Anterior cingulate cortex (tissue), 58 donors: ENCODE measurements around the gene AK8.

Experiments used
- DNase-seq, 58 donors: peaks; one replicate each; lab custom pipeline; 2025; lab: John Stamatoyannopoulos, UW

The AK8 gene

DNA sequence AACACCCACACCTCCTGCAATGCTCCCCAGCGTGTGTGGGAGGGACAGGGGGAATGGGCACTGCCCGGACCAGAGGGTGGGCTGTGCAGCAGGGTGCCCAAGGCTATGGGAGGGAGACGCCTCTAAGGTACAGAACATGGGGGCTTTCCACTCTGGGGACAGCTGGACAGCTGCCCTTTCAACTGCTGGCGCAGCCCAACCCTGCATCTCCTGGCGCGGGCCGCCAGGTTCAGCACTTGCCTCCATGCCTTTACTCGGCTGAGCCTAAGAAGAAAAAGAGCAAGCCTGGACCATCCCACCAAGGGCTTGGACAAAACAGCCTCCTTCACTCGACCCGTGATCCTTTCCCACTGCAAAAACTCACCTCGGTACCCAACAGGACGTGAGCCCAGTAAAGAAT lies 15.0 kb downstream of the AK8 start:
- DNase-seq = no peak

DNA sequence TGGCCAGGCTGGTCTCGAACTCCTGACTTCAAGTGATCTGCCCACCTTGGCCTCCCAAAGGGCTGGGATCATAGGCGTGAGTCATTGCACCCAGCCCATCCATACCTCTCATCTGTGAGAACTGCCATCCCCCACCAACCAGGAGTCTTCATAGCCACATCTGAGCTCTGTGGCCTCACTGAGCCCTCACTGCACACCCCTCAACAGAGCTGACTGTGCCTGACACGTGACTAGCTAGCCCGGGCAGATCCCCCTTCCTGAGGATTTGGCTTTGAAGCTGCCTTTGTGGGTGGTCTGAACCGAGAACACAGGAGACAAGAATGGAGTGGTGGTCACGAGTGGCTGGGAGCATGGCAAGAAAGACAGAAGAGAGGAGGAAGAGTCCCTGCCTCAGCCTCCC lies 15.6 kb downstream of the AK8 start:
- DNase-seq = no peak

DNA sequence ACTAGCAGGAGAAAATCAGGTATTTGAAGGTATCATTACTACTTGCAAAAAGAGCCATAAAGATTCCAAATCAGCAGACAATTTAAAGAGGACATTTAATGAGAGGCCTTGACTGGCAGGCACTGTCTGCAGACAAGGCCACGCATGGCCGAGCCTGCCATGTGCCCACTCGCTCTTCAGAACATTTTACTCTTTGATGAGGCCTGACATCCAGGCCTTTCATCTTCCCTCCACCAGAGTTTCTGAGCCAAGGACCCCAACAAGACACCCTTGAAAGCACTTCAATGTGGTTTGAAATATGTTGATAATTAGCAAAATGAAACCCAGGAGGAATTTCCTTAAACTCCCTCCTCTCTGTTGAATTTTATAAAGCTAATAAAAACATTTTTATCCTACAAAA lies 16.4 kb downstream of the AK8 start:
- no peak for DNase-seq

DNA sequence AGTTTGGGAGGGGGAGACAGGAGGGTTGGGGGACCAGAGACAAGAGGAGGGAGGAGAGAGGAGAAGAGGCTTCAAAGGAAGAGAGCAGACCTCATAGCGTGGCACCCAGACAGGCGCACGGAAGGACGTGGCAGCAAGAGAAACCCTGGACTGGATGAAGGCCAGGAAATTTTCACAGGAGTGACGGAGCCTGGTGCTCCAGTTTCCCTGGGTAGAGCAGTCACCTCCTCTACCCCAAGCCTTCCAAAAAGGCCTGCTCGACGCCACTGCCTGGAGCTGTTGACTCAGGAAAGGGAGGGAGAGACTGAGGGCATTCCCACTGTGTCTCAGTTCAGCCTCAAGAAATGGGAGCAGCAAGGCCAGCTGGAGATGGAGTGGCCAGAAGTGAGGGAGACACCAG lies 19.3 kb downstream of the AK8 start:
- no peak for DNase-seq

DNA sequence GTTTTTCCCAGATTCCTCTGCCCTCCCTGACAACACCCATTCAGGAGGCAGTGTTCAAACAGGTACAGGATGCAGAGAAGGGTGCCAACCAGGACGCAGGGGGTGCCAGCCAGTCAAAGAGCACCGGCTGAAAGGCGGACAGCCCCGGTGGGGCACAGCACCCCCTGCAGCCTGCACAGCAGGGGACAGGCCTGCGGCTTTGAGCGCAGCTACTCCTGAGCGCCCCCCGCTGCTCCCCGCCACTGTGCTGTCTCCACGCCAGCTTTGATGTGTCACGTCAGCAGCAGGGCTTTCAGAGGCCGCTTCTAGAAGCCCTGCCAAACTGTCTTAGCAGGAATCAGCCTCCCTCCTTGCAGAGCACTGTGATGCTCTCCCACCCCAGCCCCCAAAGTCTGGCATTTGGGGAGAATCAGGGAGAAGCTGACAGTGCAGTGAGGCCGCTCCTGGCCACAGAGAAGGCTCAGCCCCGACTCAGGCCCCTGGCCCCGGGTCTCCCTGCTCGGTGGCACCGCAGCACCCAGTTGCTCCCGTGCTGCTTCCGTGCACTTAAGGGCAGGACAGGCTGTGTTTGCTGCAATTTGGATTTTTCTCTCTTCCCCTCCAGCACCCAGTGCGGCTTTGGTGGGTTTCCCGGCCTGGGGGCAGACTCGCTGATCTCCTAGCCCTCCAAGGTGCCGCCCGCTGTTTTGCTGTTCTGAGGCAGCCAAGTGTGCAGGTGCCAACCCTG lies 20.3 kb downstream of the AK8 start:
- DNase-seq = no peak

DNA sequence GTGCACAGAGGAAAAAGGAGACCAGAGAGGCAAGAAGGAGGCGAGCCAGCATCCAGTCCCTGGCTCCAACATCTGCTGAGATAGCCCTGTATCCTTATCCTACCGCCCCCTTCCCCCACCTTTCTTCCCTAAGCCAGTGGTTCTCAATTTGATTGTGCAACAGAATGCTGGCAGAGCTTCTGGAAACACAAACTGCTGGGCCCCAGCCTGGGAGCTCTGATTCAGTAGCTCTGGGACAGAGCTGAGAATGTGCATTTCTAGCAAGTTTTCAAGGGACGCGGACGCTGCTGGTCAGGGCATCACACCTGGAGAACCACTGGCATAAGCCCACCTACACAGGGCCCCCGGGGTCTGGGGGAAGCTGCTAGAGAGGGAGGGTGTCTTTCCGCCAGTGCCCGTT lies 21.1 kb downstream of the AK8 start:
- DNase-seq = peak in 1 of 58 donors; percentile 16

DNA sequence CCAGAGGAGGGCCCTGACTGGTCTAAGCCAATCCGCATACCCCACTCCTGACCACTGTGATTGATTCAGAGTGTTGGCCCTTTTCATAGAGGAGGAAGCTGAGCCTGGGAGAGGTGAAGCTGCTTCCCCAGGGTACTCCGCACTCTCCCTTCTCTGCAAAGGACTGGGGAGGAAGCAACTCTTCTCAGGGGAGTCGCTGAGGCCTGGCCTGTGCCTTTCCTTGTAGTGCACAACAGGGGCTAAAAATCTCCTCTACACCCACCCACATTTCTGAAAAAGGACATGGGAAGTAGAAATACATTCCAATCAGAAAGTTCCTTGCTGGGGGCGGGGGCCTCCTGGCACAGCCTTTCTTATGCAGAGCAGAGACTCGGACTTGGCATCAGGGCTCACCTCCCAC lies 22.2 kb downstream of the AK8 start:
- DNase-seq = no peak

DNA sequence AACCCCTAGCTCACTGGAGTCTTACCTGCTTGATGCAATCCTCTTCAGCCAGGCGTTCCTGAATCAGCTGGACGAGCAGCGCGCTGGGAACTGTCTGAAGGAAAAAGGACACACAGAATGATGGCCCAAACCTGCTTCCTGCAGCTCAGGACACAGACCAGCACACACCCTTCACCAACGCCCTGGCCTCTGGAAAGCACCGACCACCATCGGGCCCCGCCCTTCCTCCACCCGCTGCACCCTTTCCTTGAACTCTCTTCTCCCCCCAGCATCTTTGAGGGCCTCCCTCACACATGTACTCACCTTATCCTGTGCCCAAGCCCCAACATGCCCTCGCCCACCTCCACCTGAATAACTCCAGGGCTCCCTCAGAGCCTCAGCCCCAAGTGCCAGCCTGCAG lies 23.3 kb downstream of the AK8 start:
- no peak for DNase-seq

DNA sequence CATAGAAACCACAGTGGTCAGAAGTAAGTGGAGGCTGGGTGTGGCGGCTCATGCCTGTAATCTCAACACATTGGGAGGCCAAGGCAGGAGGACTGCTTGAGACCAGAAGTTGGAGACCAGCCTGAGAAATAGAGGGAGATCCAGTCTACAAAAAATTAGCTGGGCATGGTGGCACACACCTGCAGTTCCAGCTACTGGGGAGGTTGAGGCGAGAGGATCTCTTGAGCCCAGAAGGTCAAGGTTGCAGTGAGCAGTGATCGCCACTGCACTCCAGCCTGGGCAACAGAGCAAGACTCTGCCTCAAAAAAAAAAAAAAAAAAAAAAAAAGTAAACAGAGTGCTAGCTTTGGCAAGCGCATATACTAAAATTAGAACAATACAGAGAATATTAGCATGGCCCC lies 24.6 kb downstream of the AK8 start:
- no peak for DNase-seq

DNA sequence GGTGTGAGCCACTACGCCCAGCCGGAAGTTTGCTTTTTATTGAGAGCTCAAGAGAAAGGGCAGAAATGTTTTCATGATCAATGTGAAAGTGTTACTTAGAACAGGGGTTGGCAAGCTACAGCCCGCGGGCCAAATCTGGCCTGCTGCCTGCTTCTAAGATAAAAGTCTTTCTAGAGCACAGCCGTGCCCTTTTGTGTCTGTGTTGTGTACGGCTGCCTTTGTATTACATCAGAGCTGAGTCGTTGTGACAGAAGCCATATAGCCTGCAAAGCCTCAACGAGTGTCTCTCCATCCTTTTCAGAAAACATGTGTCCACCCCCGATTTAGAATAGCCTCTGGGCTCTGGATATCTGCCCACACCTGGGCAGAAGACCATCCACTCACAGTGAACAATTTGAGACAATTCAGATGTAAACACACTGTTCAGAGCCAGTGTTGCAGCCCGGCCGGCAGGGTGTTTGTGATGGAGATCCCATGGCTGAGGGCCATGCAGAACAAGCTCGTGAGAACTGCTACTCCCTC lies 28.8 kb downstream of the AK8 start:
- peak in 10 of 58 donors; percentile 2 to 69 (median 19) for DNase-seq

DNA sequence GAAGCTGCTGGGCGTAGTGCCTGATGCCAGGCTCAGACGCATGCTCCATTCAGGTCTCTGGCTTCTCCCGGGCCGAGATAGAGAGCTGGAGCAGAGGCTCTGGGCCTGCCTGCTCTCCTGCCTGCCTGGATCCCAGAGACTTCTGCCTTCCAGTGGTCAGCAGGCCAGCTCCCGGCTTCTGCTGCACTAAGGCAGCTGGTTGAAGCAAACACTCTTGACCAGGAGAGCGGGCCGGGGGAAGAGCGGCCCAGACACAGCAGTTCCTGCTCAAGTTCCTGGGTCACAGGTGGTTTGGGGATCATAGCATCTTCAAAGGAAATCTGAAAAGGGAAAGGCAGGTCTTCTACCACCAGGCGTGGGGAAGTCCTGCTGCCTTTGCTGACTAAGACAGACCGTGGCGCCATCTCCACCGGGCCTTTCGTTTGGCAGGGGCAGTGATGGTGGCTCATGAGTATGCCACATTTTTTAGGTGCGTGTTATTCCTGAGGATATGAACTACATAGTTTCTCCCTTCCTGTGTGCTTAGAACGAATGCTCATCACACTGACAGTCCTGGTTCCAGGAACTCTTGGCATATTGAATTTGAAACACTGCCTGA lies 31.1 kb downstream of the AK8 start:
- no peak for DNase-seq

DNA sequence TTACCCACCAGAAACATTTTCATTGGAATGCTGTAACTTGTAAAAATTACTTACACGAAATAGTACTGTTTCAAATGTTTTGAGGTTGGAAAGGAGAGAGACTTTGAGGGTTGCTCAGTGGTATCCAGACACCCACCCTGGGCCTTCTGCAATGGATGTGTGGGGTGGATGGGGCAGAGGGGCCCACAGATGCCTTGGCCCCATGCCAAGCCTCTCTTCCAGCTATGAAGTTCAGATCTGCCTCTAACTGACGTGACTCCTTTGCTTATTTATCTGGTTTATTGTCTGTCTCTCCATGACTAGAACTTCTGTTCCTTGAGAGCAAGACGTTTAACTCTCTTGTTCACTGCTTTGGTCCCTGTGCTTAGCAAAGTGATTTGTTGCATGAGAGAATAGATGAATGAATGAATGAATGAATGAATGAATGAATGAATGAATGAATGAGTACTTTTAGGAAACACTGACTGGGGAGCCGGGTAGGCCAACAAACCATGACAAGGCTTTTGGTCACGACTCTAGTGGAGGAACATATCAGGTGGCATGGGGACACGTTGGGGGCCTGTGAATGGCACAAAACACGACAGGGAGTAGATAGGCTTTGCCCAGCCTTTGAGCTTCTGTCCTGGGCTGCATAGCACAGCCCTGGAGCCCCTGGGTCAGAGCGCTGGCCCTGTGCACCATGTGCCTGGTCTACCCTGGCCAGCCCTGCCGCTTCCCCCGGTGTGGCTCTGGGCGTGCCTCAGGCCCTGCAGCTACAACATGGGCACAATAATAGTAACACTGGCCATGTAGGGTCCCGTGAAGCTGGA lies 31.8 kb downstream of the AK8 start:
- DNase-seq = peak in 1 of 58 donors; percentile 12

DNA sequence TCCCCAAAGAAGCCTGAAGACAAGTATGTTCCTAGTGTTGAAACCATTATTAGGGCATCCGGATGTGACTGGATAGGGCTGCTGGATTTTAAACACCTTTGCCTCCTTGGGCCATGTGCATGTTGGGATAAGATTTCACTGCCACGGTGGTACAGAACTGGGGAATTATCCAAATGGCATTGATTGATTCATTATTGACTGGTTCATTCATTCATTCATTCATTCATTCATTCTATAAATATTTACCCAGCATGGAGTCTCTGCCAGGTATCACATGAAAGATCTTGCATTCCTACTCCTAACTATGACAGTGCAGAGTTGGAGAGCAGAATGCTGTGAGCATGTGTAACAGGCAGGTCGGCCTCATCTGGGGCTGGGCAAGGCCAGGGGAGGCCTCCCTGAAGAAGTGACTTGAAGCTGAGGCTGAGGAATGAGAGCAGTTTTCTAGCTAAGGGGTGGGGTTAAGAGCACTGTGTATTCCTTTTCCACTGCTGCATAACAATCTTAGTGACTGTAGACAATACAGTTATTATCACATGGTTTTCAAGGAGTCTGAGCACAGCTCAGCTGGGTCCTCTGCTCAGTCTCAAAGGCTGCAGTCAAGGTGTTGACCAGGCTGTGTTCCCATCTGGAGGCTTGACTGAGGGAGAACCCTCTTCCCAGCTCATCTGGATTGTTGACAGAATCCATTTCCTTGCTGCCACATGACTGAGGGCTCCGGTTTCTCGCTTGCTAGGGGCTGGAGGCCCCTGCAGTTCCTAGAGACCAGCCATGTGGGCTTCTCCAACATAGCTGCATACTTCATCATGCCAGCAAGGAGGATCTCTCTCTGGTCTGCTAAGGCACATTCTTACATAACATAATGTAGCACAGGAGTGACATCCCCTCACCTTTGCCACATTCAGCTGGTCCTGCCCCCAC lies 35.7 kb downstream of the AK8 start:
- DNase-seq = no peak

DNA sequence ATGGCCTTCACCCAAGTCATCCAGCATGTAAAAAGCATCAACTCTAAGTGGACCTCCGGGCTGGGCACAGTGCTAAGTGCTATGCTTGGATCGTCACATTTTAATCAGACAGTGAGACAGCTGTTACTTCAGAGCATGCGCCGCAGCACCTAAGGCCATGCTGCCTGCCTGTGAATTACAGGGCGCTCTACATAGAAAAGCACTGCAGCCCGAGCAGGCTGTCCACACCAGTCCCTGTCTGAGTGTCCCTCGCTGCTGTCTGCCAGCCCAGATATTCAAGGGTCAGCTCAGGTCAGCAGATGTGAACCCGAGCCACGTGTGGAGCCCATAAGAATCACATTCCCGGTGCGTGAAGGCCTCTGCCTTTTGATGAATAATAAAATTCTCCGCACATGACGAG lies 37.1 kb downstream of the AK8 start:
- no peak for DNase-seq

DNA sequence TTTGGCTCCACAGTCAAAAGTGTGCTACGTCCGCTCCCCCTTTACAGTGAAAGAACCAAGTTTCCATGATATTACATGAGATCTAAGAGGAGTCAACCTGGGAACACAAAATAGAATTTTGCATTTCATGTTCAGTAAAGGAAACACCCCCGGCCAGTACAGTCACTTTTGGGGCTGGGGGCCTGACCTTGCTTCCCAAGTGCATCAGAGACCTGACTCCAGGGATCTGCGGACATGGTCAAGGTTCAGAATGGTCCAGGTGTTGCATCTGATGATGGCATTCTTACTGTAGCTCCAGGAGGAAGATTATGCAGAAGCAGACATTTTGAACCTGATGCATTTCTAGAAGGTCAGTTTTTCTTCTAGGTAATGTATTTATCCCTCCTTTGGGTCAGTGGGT lies 39.8 kb downstream of the AK8 start:
- DNase-seq = no peak

DNA sequence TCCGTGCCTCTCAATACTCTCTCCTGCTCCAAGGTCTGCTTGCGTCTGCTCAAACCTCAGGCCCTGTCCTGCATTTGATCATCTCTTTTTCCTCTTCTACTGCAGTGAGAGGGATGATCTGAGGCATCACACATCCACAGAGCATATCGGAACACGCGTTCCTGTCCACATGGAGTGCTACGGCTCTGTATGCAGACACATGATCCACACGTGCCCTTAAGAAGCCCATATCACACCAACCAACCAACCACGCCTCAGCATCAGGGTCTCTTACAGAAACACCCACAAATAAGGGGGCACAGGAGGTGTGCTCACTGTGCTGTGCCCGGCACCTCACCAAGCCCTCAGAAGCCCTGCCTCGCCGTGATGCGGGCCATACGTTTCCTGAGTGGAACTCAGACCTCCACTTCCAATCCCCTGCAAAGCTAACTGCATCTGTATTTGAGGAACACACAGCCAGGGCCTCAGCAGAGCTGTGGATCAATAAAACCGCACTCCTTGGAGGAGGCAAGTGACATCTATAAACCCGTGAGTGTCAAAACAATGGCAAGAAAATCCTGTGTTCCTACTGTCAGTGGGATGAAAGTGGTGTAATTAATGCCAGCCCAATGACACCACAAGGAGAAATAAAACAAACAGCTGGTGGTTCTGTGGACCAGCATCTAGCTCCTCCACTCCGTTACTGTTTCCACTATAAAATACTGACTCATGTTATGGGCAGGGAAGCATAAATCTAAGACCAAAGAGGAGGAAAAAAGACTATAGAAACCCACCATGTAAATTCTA lies 40.4 kb downstream of the AK8 start:
- DNase-seq = no peak

DNA sequence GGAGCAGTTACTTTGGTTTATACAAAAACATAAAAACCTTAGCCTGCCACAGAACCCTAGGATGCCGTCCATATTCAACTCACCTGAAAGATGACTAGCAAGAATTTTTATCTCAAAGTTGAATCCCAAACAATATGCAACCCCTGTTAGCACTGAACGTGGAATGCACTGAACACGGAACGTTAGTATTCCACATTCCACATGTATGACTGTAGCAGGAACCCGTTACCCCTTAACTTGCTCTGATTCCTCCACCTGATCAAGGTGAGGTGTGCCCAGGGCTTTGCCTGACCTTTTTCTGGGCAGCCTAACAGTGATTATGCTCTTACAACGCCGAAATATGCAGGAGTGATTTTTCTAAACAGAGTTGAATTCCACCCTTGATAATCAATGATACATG lies 43.7 kb downstream of the AK8 start:
- DNase-seq = no peak

DNA sequence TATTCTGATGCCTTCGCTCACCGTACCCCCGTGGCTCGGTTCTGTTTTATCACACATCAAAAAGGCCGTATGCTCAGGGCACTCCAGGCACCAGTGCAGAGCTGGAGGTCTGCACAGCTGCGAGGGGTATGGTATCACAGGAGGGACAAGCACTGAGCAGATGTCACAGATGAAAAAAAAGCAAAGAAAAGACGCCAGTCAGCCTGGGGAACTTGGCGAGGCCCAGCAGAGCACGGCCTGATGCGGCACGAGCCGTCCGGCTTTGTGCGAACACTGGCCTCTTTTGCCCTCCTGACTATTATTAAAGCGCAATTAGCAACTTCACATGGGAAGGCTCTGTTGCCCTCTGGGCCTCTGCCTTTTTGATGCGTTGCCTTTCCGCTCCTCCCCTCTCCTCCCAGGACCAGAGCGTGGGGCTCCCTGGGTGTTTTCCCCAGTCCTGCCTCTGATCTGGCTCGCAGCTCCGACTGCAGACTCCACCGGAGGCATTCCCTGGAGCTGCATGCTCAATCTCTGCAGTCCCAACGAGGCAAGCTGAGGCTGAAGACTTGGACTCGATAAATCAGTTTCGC lies 44.4 kb downstream of the AK8 start:
- DNase-seq = no peak

DNA sequence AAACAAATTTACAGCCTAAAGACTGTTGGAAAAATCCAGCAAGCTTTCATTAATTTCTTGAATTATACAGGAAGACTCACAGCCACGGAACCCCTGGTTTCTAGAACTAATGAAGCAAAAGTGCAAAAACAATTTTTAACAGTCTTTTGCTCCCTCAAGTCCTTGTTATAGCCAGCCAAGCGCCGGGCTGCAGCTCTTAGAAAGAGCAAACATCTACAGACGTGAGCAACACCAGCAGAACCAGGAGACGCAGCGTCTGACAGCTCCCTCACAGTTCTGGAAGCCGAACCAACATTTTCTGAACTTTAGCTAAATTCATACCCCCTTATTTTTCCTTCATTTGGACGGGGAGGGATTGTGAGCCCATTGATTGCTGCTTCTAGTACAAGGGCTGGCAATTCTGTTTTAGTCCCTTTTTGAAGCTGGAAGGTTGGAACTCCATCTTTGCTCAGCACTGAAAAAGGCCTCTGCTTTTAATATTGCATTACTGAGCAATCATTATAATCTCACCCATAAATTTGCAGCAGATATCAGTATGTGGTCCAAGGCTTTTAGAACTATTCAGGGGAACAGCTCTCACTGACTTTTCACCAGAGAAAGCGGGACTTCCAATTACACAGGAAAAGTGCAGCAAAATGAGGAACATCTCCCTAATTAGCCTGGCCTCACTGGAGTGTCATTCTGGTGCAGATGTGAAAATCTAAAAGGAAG lies 45.8 kb downstream of the AK8 start:
- DNase-seq = no peak
